ENCODE results near the gene TEX2.

- TF ChIP-seq CTCF (IDR thresholded peaks at IDR 0.05; ENCODE audit: low read depth, low read length) (no peak), EZH2phosphoT487 (IDR thresholded peaks at IDR 0.05; ENCODE audit: low read depth) (no peak)
Measured at GRCh38 chr17:64124609-64125008, 138.5 kb downstream of the TEX2 start.

Measured in OCI-LY3 (cell line).